Astrocyte of the cerebellum (primary cell): ENCODE measurements around the gene RFC1.

Experiments used
- DNase-seq: peaks from one replicate; pipeline ENCODE4 v3.0.0-alpha.2; 2011; ENCODE audit warnings: low read depth
- H3K4me3 ChIP-seq: 2 replicates; pipeline ENCODE4 v1.5.1; 2011; ENCODE audit warnings: mild to moderate bottlenecking, low read depth, low read length, moderate library complexity
- in situ Hi-C: cut with HindIII; loops from 2 replicates; pipeline ENCODE4 v1.10.0; 2017; ENCODE audit warnings: low sequenced_read_pairs
- TF ChIP-seq, protein P1 (sequence below): IDR thresholded peaks from 2 replicates; pipeline ENCODE4 v1.5.1; 2012; ENCODE audit warnings: low read length, low read depth, moderate library complexity, mild to moderate bottlenecking; ENCODE audit errors: missing control alignments

The RFC1 gene

DNA sequence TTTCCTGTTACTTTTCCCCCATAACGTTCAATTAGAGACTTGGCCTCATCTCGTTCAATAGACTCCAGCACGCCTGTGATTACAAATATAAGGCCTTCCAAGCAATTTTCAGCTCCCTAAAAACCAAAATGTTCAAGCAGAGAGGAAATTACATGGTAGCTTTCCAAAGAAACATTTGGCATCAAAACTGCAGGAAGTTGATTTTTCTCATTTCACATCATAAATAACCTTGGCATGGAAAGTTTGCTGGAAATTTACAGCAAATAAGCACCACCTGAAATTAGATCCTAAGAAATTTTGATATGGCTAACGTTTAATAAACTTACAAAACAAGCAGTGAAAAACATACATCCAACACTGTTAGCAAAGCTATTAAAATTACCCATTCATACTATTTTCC is 53.3 kb downstream of the RFC1 start:
- in situ Hi-C loops, result no loop called here
- no peak overlapping the region for H3K4me3 ChIP-seq
- TF ChIP-seq, protein P1, sequence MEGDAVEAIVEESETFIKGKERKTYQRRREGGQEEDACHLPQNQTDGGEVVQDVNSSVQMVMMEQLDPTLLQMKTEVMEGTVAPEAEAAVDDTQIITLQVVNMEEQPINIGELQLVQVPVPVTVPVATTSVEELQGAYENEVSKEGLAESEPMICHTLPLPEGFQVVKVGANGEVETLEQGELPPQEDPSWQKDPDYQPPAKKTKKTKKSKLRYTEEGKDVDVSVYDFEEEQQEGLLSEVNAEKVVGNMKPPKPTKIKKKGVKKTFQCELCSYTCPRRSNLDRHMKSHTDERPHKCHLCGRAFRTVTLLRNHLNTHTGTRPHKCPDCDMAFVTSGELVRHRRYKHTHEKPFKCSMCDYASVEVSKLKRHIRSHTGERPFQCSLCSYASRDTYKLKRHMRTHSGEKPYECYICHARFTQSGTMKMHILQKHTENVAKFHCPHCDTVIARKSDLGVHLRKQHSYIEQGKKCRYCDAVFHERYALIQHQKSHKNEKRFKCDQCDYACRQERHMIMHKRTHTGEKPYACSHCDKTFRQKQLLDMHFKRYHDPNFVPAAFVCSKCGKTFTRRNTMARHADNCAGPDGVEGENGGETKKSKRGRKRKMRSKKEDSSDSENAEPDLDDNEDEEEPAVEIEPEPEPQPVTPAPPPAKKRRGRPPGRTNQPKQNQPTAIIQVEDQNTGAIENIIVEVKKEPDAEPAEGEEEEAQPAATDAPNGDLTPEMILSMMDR, result no peak
- no peak for DNase-seq

DNA sequence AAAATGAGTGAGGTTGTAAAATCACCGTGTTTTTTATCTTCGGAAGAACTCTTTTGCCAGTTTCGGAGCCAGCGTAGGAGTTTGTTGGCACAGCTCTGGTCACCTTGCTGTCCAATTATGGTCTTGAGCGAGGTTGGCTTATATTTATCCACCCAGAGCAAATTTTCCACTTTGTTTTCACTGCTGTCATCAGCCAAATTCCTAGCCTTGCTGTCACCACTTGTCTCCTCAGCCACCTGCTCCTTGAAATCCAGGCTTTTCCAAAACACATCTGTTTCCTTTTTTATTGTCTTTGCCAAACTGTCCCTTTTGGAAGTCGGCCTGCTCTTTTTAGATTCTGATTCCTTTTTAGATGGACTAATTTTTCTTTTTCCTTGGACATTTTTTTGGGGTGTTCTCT is 57.6 kb downstream of the RFC1 start:
- TF ChIP-seq, protein P1, result no peak
- in situ Hi-C loops, result no loop called here
- DNase-seq, result no peak
- H3K4me3 ChIP-seq, result no peak overlapping the region

DNA sequence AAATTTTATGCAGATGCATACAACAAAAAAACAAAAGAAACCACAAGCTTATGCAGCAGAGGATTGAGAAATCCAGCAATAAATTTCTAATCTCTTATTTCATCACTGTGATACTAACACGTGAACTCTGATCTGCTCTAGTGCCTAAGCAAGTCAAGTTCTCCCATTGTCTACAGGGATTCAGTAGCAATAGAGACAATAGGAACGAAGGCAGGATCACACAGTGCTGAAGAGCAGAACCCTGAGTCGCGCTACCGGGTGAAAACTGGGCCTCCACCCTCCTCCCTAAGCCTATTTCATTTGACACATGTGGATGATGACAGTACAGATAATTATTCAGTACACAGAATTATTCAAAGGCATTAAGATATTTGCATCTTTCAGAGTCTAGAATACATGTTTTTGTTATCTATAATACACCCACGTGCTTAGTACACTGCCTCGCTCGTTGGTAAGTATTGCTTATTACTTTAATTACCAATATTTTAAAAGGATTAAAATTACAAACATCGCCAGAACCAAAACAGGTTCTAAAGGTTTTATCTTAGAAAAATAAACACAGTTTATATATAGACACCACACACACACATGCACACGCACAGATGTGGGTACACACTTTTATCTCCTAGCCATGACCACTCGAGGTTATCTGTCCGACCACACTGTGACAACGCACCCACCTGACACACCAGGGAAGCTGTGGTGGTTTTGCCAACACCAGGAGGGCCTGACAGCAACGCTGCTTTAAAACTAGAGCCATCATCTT is 60.1 kb downstream of the RFC1 start:
- DNase-seq, result no peak
- in situ Hi-C loops, result no loop called here
- no peak overlapping the region for H3K4me3 ChIP-seq
- TF ChIP-seq, protein P1, result no peak

DNA sequence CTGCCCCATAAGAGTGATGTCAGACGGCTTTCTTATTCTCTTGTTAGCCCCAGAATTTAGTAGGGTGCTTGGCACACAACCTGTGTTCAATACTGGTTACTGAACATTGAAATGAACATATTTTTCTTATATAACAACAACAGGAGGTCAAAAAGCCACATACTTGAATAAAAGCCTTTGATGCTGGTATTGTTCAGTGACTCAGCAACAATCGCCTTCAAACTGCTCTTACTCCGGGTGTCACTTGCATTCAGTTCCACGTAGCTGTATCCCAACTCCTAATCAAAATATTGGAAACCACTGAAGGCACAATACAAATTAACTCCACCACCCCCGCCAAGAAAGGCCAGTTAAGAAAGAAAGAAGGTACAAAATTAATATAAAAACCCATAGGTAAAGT is 61.5 kb downstream of the RFC1 start:
- TF ChIP-seq, protein P1, result no peak
- no peak overlapping the region for H3K4me3 ChIP-seq
- no peak for DNase-seq
- in situ Hi-C loops, result no loop called here

DNA sequence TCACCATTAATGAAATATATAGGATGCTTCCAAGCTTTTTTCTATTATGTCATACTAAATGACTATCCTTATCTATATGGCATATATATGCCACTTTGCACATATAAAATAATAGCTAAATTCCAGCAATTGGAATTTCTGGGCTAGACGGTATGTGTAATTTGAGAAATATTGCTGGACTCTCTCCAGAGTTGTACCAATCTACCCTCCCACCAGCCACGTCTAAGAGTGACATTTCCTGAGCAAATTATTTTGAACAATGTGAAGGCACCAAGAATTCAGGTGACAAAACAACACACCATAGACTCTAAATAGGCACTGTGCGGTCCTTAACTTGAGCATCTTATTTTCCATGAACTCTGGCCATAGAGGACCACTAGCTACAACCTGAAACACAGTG is 62.3 kb downstream of the RFC1 start:
- H3K4me3 ChIP-seq, result no peak overlapping the region
- in situ Hi-C loops, result no loop called here
- TF ChIP-seq, protein P1, result no peak
- no peak for DNase-seq

DNA sequence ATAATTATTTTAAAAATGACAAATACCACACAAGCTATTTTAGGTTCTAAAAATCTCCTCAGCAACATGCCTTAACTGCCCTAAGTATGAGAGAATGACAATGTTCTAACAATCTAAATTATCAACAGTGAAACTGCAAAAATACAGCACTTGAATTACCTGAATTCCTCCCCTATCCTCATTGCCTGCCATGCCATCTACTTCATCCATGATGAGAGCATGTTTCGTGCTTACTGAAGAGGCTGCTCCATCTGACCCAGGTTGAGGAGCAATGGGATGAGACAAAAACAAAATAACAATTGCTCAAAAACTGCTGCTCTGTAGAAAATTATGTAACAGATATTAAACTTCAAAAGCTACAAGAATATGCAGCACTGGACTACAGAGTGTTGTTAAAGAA is 63.3 kb downstream of the RFC1 start:
- in situ Hi-C loops, result no loop called here
- TF ChIP-seq, protein P1, result no peak
- DNase-seq, result no peak
- no peak overlapping the region for H3K4me3 ChIP-seq
